ENCODE measurements around the gene THSD4.

THSD4 gene

DNA sequence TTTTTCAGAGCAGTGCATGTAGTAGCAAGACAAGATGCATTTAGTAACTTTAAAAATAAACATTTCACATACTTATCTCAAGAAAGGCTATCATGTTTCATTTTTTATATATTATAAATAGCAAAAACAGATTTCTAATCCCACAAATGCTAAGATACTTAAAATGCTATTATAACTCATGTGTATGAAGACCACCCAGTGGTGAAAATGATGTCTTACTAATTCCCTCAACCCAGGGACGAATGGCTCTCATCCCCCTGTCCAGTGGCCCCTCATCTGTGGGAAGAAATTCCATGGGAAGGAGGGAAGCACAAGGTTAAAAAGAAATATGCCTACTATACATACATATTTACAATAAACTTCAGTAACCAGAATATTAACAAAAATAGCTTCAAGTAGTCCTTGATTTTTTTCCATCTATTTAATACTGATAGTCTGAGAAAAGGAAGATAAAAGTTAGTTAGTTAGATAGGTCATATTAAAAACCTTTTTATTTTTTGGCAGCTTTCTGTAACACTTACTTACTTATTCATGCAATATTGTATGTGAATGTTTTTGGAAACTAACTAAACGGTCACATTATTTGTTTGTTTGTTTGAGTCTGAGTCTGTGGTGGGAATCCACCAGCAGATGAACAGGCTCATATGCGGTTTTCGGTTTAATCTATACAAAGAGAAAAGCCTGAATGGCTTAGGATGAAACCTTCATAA lies 709.9 kb downstream of the THSD4 start:
- H3K79me2 ChIP-seq (ENCODE audit: control insufficient read depth, insufficient read depth, low read length, unreplicated experiment), result no peaks in the 10 kb centered on the region
- peaks cover 65% of the 10 kb centered on the region for H3K36me3 ChIP-seq (ENCODE audit: insufficient read depth, low read length)
- no peak overlapping the region for H3K4me3 ChIP-seq (ENCODE audit: low read depth, low read length)
- no peak overlapping the region for H2AFZ ChIP-seq (ENCODE audit: low read length, unreplicated experiment)
- no peak overlapping the region for H3K27ac ChIP-seq (ENCODE audit: low read depth, low read length)
- no peaks in the 10 kb centered on the region for H3K4me1 ChIP-seq (ENCODE audit: control insufficient read depth, insufficient read depth, low read length, unreplicated experiment)
- H3K27me3 ChIP-seq (ENCODE audit: insufficient read depth, low read length), result no peaks in the 10 kb centered on the region

DNA sequence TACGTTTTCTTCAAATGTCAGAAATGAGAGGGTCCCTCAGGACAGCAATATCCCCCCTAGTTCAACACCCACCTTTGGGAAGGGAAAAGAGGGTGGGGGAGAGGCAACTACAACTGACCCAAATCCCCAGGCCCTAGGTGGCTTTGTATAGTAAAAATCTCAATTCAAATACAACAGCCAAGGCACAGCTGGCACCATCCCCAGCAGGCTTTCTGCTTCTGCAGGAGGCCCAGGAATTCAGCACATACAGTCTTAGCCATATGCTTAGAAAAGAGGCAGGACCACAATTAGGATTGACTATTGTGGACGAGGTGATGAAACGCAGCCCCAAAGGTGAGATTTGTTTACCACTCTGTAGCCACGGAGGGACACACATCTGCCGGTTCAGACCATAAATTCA lies 710.9 kb downstream of the THSD4 start:
- Histone ChIP-seq H3K27me3 (ENCODE audit: insufficient read depth, low read length) (no peaks in the 10 kb centered on the region), H3K36me3 (ENCODE audit: insufficient read depth, low read length) (peaks cover 62% of the 10 kb centered on the region), H3K79me2 (ENCODE audit: control insufficient read depth, insufficient read depth, low read length, unreplicated experiment) (no peaks in the 10 kb centered on the region), H2AFZ (ENCODE audit: low read length, unreplicated experiment) (no peak overlapping the region), H3K27ac (ENCODE audit: low read depth, low read length) (no peak overlapping the region), H3K4me3 (ENCODE audit: low read depth, low read length) (no peak overlapping the region), H3K4me1 (ENCODE audit: control insufficient read depth, insufficient read depth, low read length, unreplicated experiment) (no peaks in the 10 kb centered on the region)

GRCh38 chr15:71830981-71831380 lies 715.7 kb downstream of the THSD4 start:
- Histone ChIP-seq H3K4me3 (ENCODE audit: low read depth, low read length) (no peak overlapping the region), H3K4me1 (ENCODE audit: control insufficient read depth, insufficient read depth, low read length, unreplicated experiment) (no peaks in the 10 kb centered on the region), H2AFZ (ENCODE audit: low read length, unreplicated experiment) (no peak overlapping the region), H3K27ac (ENCODE audit: low read depth, low read length) (no peak overlapping the region), H3K36me3 (ENCODE audit: insufficient read depth, low read length) (peaks cover 25% of the 10 kb centered on the region), H3K79me2 (ENCODE audit: control insufficient read depth, insufficient read depth, low read length, unreplicated experiment) (no peaks in the 10 kb centered on the region), H3K27me3 (ENCODE audit: insufficient read depth, low read length) (no peaks in the 10 kb centered on the region)

All from ACC112 (cell line).